Measurements from ENCODE around the gene P2RY8. TPM values are rescaled to one million over a fixed set of nuclear protein-coding genes. Genes with fewer than 3 reads are reported as not detected.
"Not testable (repeated sequence)": the region's sequence is repeated elsewhere in the genome, so short reads cannot be mapped to it uniquely, and the experiment has no call there.

P2RY8 gene
- total RNA-seq, 2 experiments from 2014 or later: 9.8 to 10.6 TPM

- peak; percentile 3 for DNase-seq
- peaks cover 24% of the 10 kb centered on the region for H3K36me3 Mint-ChIP-seq (ENCODE audit: low read depth)
- H3K4me1 Mint-ChIP-seq (ENCODE audit: low read depth): peaks cover 26% of the 10 kb centered on the region
- H3K27ac Mint-ChIP-seq: no peak overlapping the region
- intact Hi-C loops (cut with micrococcal nuclease): no loop called here
- CTCF ChIA-PET: no interaction called here
- H3K27me3 Mint-ChIP-seq (ENCODE audit: low read depth): no peaks in the 10 kb centered on the region
- peaks cover 12% of the 10 kb centered on the region for H3K9me3 Mint-ChIP-seq
- H3K4me3 Mint-ChIP-seq: no peak overlapping the region
Measured at GRCh38 chrX:1487401-1487800, 49.6 kb downstream of the P2RY8 start.

- Mint-ChIP-seq H3K4me3 (no peak overlapping the region), H3K9me3 (peaks cover 8% of the 10 kb centered on the region), H3K36me3 (ENCODE audit: low read depth) (peaks cover 25% of the 10 kb centered on the region), H3K27ac (peak overlapping the region; percentile 30), H3K4me1 (ENCODE audit: low read depth) (peaks cover 26% of the 10 kb centered on the region), H3K27me3 (ENCODE audit: low read depth) (no peaks in the 10 kb centered on the region)
- peak; percentile 4 for DNase-seq
- CTCF ChIA-PET: no interaction called here
- intact Hi-C loops (cut with micrococcal nuclease): no loop called here
Measured at GRCh38 chrX:1486749-1487361, 50.1 kb downstream of the P2RY8 start.

GRCh38 chrX:1486177-1486576 is 50.8 kb downstream of the P2RY8 start:
- H3K9me3 Mint-ChIP-seq: peaks cover 3% of the 10 kb centered on the region
- no peak overlapping the region for H3K4me3 Mint-ChIP-seq
- DNase-seq: no peak
- intact Hi-C loops (cut with micrococcal nuclease): no loop called here
- no peaks in the 10 kb centered on the region for H3K27me3 Mint-ChIP-seq (ENCODE audit: low read depth)
- H3K27ac Mint-ChIP-seq: peak overlapping the region; percentile 30
- CTCF ChIA-PET: no interaction called here
- peaks cover 28% of the 10 kb centered on the region for H3K4me1 Mint-ChIP-seq (ENCODE audit: low read depth)
- H3K36me3 Mint-ChIP-seq (ENCODE audit: low read depth): peaks cover 21% of the 10 kb centered on the region

GRCh38 chrX:1485033-1485432 is 52.0 kb downstream of the P2RY8 start:
- peaks cover 22% of the 10 kb centered on the region for H3K36me3 Mint-ChIP-seq (ENCODE audit: low read depth)
- CTCF ChIA-PET: no interaction called here
- intact Hi-C loops (cut with micrococcal nuclease): no loop called here
- H3K27me3 Mint-ChIP-seq (ENCODE audit: low read depth): no peaks in the 10 kb centered on the region
- H3K9me3 Mint-ChIP-seq: peaks cover 3% of the 10 kb centered on the region
- peaks cover 39% of the 10 kb centered on the region for H3K4me1 Mint-ChIP-seq (ENCODE audit: low read depth)
- no peak overlapping the region for H3K4me3 Mint-ChIP-seq
- no peak for DNase-seq
- H3K27ac Mint-ChIP-seq: no peak overlapping the region

GRCh38 chrX:1484638-1485019 is 52.4 kb downstream of the P2RY8 start:
- H3K36me3 Mint-ChIP-seq (ENCODE audit: low read depth): peaks cover 25% of the 10 kb centered on the region

GRCh38 chrX:1483843-1484637 is 52.9 kb downstream of the P2RY8 start:
- no peaks in the 10 kb centered on the region for H3K27me3 Mint-ChIP-seq (ENCODE audit: low read depth)
- peaks cover 24% of the 10 kb centered on the region for H3K36me3 Mint-ChIP-seq (ENCODE audit: low read depth)
- H3K27ac Mint-ChIP-seq: peak overlapping the region; percentile 85
- DNase-seq: peak; percentile 57
- CTCF ChIA-PET: no interaction called here
- H3K4me3 Mint-ChIP-seq: no peak overlapping the region
- intact Hi-C loops (cut with micrococcal nuclease): loop anchor here (5.0 kb wide), 1 partner anchor 38 kb away; no protein-coding TSS in a partner anchor
- H3K4me1 Mint-ChIP-seq (ENCODE audit: low read depth): peaks cover 49% of the 10 kb centered on the region
- H3K9me3 Mint-ChIP-seq: peaks cover 3% of the 10 kb centered on the region

More at GRCh38 chrX:1484638-1485019, 52.4 kb downstream of the P2RY8 start:
- Mint-ChIP-seq H3K9me3 (peaks cover 3% of the 10 kb centered on the region), H3K4me1 (ENCODE audit: low read depth) (peaks cover 43% of the 10 kb centered on the region), H3K27ac (no peak overlapping the region), H3K27me3 (ENCODE audit: low read depth) (no peaks in the 10 kb centered on the region), H3K4me3 (no peak overlapping the region)
- CTCF ChIA-PET: no interaction called here
- intact Hi-C loops (cut with micrococcal nuclease): loop anchor here (5.0 kb wide), 1 partner anchor 38 kb away; no protein-coding TSS in a partner anchor
- no peak for DNase-seq

- CTCF ChIA-PET; H3K27me3 Mint-ChIP-seq (ENCODE audit: low read depth): not testable (repeated sequence)
- H3K4me1 Mint-ChIP-seq (ENCODE audit: low read depth): peaks cover 61% of the 10 kb centered on the region
Measured at GRCh38 chrX:1482530-1482928, 54.5 kb downstream of the P2RY8 start.

GRCh38 chrX:1481636-1482529 is 55.1 kb downstream of the P2RY8 start:
- no peaks in the 10 kb centered on the region for H3K27me3 Mint-ChIP-seq (ENCODE audit: low read depth)
- peak overlapping the region; percentile 100 for H3K27ac Mint-ChIP-seq
- peak overlapping the region; percentile 88 for H3K4me3 Mint-ChIP-seq
- H3K36me3 Mint-ChIP-seq (ENCODE audit: low read depth): peaks cover 20% of the 10 kb centered on the region
- peaks cover 66% of the 10 kb centered on the region for H3K4me1 Mint-ChIP-seq (ENCODE audit: low read depth)
- CTCF ChIA-PET: no interaction called here
- peaks cover 3% of the 10 kb centered on the region for H3K9me3 Mint-ChIP-seq
- intact Hi-C loops (cut with micrococcal nuclease): loop anchor here (1.0 to 5.0 kb wide), 5 partner anchors 10 to 55 kb away; partner anchors contain the start of gene P2RY8
- peak; percentile 84 for DNase-seq

More at GRCh38 chrX:1482530-1482928, 54.5 kb downstream of the P2RY8 start:
- not testable (repeated sequence) for H3K9me3 Mint-ChIP-seq, DNase-seq
- Mint-ChIP-seq H3K4me3 (peak overlapping the region; percentile 88), H3K27ac (peak overlapping the region; percentile 100), H3K36me3 (ENCODE audit: low read depth) (peaks cover 20% of the 10 kb centered on the region)
- intact Hi-C loops (cut with micrococcal nuclease): loop anchor here (1.0 to 5.0 kb wide), 2 partner anchors 10 to 40 kb away; no protein-coding TSS in a partner anchor

- intact Hi-C loops (cut with micrococcal nuclease): loop anchor here (2.0 to 5.0 kb wide), 2 partner anchors 42 to 57 kb away; partner anchors contain the start of gene P2RY8
- Mint-ChIP-seq H3K4me3 (peak overlapping the region; percentile 37), H3K36me3 (ENCODE audit: low read depth) (peaks cover 15% of the 10 kb centered on the region), H3K4me1 (ENCODE audit: low read depth) (peaks cover 69% of the 10 kb centered on the region), H3K27me3 (ENCODE audit: low read depth) (no peaks in the 10 kb centered on the region), H3K9me3 (no peaks in the 10 kb centered on the region), H3K27ac (peak overlapping the region; percentile 100)
- no peak for DNase-seq
- CTCF ChIA-PET: no interaction called here
Measured at GRCh38 chrX:1480082-1480785, 56.8 kb downstream of the P2RY8 start.

GRCh38 chrX:1477801-1478458 is 59.1 kb downstream of the P2RY8 start:
- no peak overlapping the region for H3K4me3 Mint-ChIP-seq
- peaks cover 22% of the 10 kb centered on the region for H3K36me3 Mint-ChIP-seq (ENCODE audit: low read depth)
- peaks cover 10% of the 10 kb centered on the region for H3K9me3 Mint-ChIP-seq
- no peak for DNase-seq
- intact Hi-C loops (cut with micrococcal nuclease): no loop called here
- no peaks in the 10 kb centered on the region for H3K27me3 Mint-ChIP-seq (ENCODE audit: low read depth)
- H3K4me1 Mint-ChIP-seq (ENCODE audit: low read depth): peaks cover 64% of the 10 kb centered on the region
- peak overlapping the region; percentile 42 for H3K27ac Mint-ChIP-seq
- CTCF ChIA-PET: no interaction called here

- peaks cover 60% of the 10 kb centered on the region for H3K4me1 Mint-ChIP-seq (ENCODE audit: low read depth)
- H3K4me3 Mint-ChIP-seq: no peak overlapping the region
- H3K36me3 Mint-ChIP-seq (ENCODE audit: low read depth): peaks cover 22% of the 10 kb centered on the region
- intact Hi-C loops (cut with micrococcal nuclease): no loop called here
- no peak overlapping the region for H3K27ac Mint-ChIP-seq
- CTCF ChIA-PET: no interaction called here
- DNase-seq: no peak
- H3K9me3 Mint-ChIP-seq: peaks cover 10% of the 10 kb centered on the region
- H3K27me3 Mint-ChIP-seq (ENCODE audit: low read depth): no peaks in the 10 kb centered on the region
Measured at GRCh38 chrX:1477229-1477628, 59.8 kb downstream of the P2RY8 start.

All from activated naive CD4-positive, alpha-beta T cell treated with anti-CD3 and anti-CD28 coated beads for 36 hours (primary cell).